Measurements from ENCODE around the gene RNF103. TPM values are rescaled to one million over a fixed set of nuclear protein-coding genes. Genes with fewer than 3 reads are reported as not detected.

The RNF103 gene
- total and polyA plus RNA-seq, 2 of the 13 experiments (the other 11 are each of a cell fraction or from before 2014, with no cell fraction given): 19.8 to 21.1 TPM

DNA sequence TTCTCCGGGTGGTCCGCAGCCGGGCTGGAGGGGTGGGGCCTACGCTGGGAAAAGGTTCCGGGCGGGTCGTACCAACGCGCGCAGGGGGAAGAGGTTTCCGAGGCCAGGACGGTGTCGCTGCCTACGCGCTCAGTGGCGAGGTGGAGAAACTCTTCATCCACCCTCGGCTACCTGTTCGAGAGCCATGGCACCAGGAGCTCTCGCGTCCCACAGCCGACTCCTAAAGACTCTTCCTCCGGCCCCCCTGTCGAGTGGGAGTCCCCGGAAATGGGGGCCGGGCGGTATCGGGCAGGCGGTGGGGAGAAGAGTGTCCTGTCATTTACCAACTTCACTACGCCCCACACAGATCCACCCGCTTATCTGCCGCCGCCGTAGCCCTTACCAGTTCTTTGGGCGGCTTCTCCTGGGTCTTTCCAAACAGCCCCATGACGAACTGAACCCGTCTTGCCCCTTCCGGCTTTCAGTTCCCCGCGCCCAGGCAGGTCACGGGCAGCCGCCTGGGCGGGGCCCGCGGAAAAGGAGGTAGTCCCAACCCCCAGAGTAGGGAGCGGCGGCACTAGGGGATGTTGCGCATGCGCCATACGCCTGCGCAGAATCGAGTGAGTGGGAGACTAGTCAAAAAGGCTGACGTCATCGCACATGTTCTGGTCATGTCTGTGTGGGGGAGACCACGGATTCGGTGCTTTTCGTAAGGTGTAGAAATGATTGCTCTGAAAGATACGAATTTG is 60.6 kb downstream of the RNF103 start, which contains the start of gene CHMP3 (continued):
- peak; percentile 31; the same call in 1 of the 2 replicates for TF ChIP-seq ZNF777 (CRISPR knock-in tag; IDR thresholded peaks at IDR 0.05)
- no peak for TF ChIP-seq SAFB2 (CRISPR knock-in tag; IDR thresholded peaks at IDR 0.05; ENCODE audit: borderline replicate concordance, low read depth)
- TF ChIP-seq ZNF333 (CRISPR knock-in tag; IDR thresholded peaks at IDR 0.05; ENCODE audit: borderline replicate concordance): peak; percentile 89; the same call in 1 of the 2 replicates
- TF ChIP-seq, protein P1, sequence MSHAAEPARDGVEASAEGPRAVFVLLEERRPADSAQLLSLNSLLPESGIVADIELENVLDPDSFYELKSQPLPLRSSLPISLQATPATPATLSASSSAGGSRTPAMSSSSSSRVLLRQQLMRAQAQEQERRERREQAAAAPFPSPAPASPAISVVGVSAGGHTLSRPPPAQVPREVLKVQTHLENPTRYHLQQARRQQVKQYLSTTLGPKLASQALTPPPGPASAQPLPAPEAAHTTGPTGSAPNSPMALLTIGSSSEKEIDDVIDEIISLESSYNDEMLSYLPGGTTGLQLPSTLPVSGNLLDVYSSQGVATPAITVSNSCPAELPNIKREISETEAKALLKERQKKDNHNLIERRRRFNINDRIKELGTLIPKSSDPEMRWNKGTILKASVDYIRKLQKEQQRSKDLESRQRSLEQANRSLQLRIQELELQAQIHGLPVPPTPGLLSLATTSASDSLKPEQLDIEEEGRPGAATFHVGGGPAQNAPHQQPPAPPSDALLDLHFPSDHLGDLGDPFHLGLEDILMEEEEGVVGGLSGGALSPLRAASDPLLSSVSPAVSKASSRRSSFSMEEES (CRISPR knock-in tag; IDR thresholded peaks at IDR 0.05): peak; percentile 83
- no peak for TF ChIP-seq E2F5 (CRISPR knock-in tag; conservative IDR thresholded peaks at IDR 0.05)
- TF ChIP-seq, protein P2, sequence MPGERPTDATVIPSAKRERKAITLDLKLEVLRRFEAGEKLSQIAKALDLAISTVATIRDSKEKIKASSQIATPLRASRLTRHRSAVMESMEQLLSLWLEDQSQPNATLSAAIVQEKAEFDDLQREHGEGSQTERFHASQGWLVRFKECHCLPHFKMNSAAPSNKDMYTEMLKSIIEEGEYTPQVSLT (CRISPR knock-in tag; IDR thresholded peaks at IDR 0.05; ENCODE audit: borderline replicate concordance, low read depth): no peak
- TF ChIP-seq BHLHE40 (IDR thresholded peaks at IDR 0.05; ENCODE audit: low read length): peak; percentile 94
- TF ChIP-seq ZBTB1 (CRISPR knock-in tag; IDR thresholded peaks at IDR 0.05; ENCODE audit: borderline replicate concordance): no peak
- no peak for TF ChIP-seq RARG (CRISPR knock-in tag; IDR thresholded peaks at IDR 0.05; ENCODE audit: low read depth)
- TF ChIP-seq ZBTB42 (CRISPR knock-in tag; IDR thresholded peaks at IDR 0.05): peak; percentile 74; the same call in 1 of the 2 replicates
- TF ChIP-seq ZBTB7A (CRISPR knock-in tag; IDR thresholded peaks at IDR 0.05): peak; percentile 50; the same call in 1 of the 2 replicates
- peak; percentile 96 for TF ChIP-seq ZNF772 (CRISPR knock-in tag; IDR thresholded peaks at IDR 0.05)
- no peak; the same call in 1 of the 2 replicates for TF ChIP-seq GPN1 (CRISPR knock-in tag; IDR thresholded peaks at IDR 0.05; ENCODE audit: borderline replicate concordance)
- TF ChIP-seq JUNB (CRISPR knock-in tag; IDR thresholded peaks at IDR 0.05; ENCODE audit: borderline replicate concordance): peak; percentile 79; the same call in 1 of the 2 replicates
- TF ChIP-seq MZF1 (CRISPR knock-in tag; IDR thresholded peaks at IDR 0.05; ENCODE audit: borderline replicate concordance): 0 out of 2 replicates have a peak, but pooled peaks have one; percentile 45
- TF ChIP-seq TBX2 (CRISPR knock-in tag; IDR thresholded peaks at IDR 0.05; ENCODE audit: borderline replicate concordance): peak; percentile 90
- TF ChIP-seq SMAD1 (CRISPR knock-in tag; IDR thresholded peaks at IDR 0.05; ENCODE audit: borderline replicate concordance, low read depth): no peak; the same call in 1 of the 2 replicates
- TF ChIP-seq SMYD3 (CRISPR knock-in tag; IDR thresholded peaks at IDR 0.05): peak; percentile 10; the same call in 1 of the 2 replicates
- TF ChIP-seq ZMAT3 (CRISPR knock-in tag; conservative IDR thresholded peaks at IDR 0.05): peak; percentile 93
- peak; percentile 55 for TF ChIP-seq HDAC1 (CRISPR knock-in tag; IDR thresholded peaks at IDR 0.05)
- TF ChIP-seq ZNF124 (CRISPR knock-in tag; IDR thresholded peaks at IDR 0.05): peak; percentile 78
- TF ChIP-seq ZNF710 (CRISPR knock-in tag; IDR thresholded peaks at IDR 0.05; ENCODE audit: borderline replicate concordance): peak; percentile 74
- peak; percentile 83 for TF ChIP-seq ZNF543 (CRISPR knock-in tag; IDR thresholded peaks at IDR 0.05)
- TF ChIP-seq THAP11 (CRISPR knock-in tag; IDR thresholded peaks at IDR 0.05): peak; percentile 76
- TF ChIP-seq ZNF780A (CRISPR knock-in tag; IDR thresholded peaks at IDR 0.05): peak; percentile 81; the same call in 1 of the 2 replicates

All from HepG2 (cell line).